ENCODE results near the gene TFF3.
"Not testable (repeated sequence)": the region's sequence is repeated elsewhere in the genome, so short reads cannot be mapped to it uniquely, and the experiment has no call there.

The TFF3 gene

GRCh38 chr21:42302794-42303193, 12.4 kb downstream of the TFF3 start:
- DNase-seq, result no peak

- no peak for DNase-seq
Measured at GRCh38 chr21:42302076-42302650, 13.0 kb downstream of the TFF3 start.

DNA sequence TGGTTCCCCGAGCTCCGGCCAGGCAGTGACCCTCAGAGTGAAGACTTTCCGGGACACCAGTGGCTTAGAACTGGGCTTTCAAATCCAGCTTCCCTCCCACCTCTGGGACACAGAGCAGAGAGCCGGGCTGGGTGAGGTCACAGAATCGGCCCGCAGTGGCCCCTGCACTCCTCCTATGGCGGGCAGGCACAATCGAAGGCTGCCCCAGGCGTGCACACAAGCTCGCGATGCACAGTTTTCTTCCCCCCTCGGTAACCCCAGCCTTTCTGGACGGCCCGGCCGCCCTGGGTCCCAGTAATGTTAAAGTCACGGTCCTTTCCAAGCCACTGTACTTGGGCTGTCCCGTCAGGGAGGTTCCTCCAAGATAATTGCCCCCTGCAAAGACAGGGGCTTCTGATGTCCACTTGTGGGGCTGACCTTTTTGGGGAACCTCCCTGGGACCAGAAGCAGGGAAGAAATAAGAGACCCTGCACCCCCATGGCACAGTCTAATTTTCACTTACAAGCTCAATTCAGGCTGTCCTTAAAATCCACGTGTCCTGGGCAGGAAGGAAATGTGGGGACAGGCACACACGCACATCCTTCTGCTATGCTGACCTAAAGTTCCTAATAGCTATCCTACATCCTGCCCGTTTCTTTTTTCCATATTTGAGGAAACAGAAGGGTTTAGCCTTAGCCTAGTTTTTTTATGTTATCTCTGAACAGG, 13.7 kb downstream of the TFF3 start:
- no peak for DNase-seq

- DNase-seq, result no peak
Measured at GRCh38 chr21:42300956-42301355, 14.3 kb downstream of the TFF3 start.

- no peak for DNase-seq
Measured at GRCh38 chr21:42300045-42300583, 15.1 kb downstream of the TFF3 start.

- DNase-seq, result no peak
Measured at GRCh38 chr21:42299324-42300044, 15.7 kb downstream of the TFF3 start.

DNA sequence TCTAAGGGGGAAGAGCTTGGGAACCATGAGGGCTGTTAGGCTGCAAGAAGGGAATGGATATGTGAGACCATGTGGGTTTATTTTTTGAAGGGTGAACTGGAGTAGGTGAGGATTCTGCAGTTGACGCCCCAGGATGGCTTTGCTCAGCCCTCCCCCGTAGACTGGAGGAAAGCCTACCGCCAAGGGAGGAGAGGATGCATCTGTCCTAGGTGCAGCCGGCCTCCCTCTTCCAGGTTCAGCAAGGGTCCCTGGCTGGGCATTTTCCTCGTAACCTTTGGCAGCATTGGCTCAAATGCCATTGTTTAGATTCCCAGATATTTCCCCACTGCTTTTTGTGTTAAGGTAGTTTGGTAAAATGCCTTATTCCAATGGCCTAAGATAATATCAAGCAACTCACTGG, 16.6 kb downstream of the TFF3 start:
- no peak for DNase-seq

GRCh38 chr21:42298237-42298636, 17.0 kb downstream of the TFF3 start:
- no peak for DNase-seq

DNA sequence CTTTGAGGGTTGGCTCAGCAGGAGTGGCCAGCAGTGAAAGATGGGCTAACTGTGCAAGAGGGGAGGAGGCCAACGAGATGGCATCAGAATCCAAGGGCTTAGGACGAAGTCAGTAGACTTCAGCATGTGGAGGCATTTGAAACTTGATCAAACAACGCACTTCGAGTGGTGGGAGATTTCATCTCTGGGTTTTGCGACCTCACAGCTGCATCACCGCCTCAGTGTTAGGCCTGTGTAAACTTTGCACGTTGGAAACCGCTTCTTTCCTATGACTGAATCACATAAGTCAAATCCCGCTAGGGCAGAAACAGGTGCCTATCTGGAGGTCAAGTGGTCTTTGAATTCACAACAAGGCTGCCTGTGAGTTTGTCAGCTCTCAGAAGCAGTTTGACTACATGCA, 17.8 kb downstream of the TFF3 start:
- DNase-seq, result no peak

- no peak for DNase-seq
Measured at GRCh38 chr21:42296501-42296900, 18.7 kb downstream of the TFF3 start.

GRCh38 chr21:42295845-42296244, 19.4 kb downstream of the TFF3 start:
- DNase-seq, result no peak

DNA sequence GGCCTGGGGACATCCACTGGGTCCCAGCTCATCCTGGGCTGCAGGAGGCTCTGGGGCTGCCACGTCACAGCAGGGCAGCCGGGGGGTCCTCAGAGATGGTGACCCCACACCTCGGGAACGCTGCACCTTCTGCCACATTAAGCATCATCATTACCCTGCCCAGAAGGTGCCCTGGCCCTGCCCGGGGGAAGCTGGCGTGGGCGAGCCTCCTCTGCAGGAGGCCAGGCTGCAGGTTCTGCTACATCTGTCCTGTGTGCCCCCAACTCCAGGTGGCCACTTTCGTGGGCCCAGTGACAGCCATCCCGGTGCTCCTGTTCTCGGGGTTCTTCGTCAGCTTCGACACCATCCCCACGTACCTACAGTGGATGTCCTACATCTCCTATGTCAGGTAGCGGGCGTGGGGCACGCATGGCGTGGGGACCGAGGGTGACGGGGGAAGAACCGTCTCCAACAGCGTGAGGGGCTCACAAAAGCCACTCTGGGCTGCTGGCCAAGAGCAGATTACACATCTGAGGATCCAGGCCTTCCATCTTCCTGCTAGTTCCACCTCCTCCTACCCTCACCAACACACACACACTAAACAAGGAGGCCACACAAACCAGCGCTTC, 20.8 kb downstream of the TFF3 start:
- no peak for DNase-seq

GRCh38 chr21:42293649-42294272, 21.4 kb downstream of the TFF3 start:
- no peak for DNase-seq

GRCh38 chr21:42292563-42293142, 22.6 kb downstream of the TFF3 start:
- not testable (repeated sequence) for DNase-seq

GRCh38 chr21:42291751-42292562, 23.3 kb downstream of the TFF3 start:
- no peak for DNase-seq

DNA sequence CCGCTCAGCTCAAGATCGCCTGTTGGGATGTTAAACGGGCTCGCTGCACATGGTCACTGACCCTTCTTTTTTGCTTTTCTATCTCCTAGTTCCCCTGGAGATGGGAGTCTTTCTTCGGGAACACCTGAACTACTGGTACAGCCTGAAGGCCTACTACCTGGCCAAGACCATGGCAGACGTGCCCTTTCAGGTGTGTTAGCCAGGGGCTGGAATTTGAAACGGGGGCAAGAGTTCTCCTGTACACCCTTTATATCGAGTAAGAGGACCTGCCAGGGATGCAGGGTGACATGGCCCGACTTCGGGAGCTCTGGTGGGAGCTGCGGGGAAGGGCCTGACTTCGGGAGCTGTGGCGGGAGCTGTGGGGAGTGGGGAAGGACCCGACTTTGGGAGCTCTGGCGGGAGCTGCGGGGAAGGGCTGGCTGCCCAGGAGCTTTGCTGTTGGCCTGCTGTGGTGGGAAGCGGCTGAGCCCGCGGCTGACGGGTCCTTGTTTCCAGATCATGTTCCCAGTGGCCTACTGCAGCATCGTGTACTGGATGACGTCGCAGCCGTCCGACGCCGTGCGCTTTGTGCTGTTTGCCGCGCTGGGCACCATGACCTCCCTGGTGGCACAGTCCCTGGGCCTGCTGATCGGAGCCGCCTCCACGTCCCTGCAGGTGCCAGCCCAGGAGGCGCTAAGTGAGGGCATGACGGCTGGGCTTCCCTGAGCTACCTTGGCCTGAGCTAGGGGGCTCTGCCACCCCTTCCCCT, 24.0 kb downstream of the TFF3 start:
- no peak for DNase-seq

GRCh38 chr21:42290505-42290904, 24.7 kb downstream of the TFF3 start:
- DNase-seq, result no peak

- DNase-seq, result no peak
Measured at GRCh38 chr21:42289926-42290325, 25.3 kb downstream of the TFF3 start.

GRCh38 chr21:42288962-42289361, 26.2 kb downstream of the TFF3 start:
- no peak for DNase-seq

GRCh38 chr21:42287193-42288083, 27.8 kb downstream of the TFF3 start:
- DNase-seq, result no peak

Measured in SW 1271 (cell line).